Measurements from ENCODE around the gene SF1.

The SF1 gene

GRCh38 chr11:64758330-64759079, 19.8 kb downstream of the SF1 start:
- DNase-seq: no peak
- peaks cover 3% of the 10 kb centered on the region for H3K4me1 ChIP-seq (ENCODE audit: insufficient read depth, low read length)
- no peaks in the 10 kb centered on the region for H3K27me3 ChIP-seq (ENCODE audit: insufficient read depth, low read length, poor library complexity)
- no peak overlapping the region for H3K4me2 ChIP-seq (ENCODE audit: insufficient read depth, low read length)
- H3K9me3 ChIP-seq (ENCODE audit: insufficient read depth, low read length, severe bottlenecking): no peaks in the 10 kb centered on the region
- TF ChIP-seq EZH2 (IDR thresholded peaks at IDR 0.05; ENCODE audit: borderline replicate concordance, low read depth, low read length, severe bottlenecking): no peak
- 0 out of 2 replicates have a peak, but pooled peaks cover under 1% of the 10 kb centered on the region for H3K79me2 ChIP-seq (ENCODE audit: insufficient read depth, low read length)
- H2AFZ ChIP-seq (ENCODE audit: low read depth, low read length): no peak overlapping the region
- H4K20me1 ChIP-seq (ENCODE audit: insufficient read depth, low read length): peaks cover 24% of the 10 kb centered on the region
- no peak overlapping the region for H3K27ac ChIP-seq (ENCODE audit: low read length)
- no peak overlapping the region for H3K9ac ChIP-seq (ENCODE audit: low read depth, low read length)
- no peak for ATAC-seq (ENCODE audit: insufficient read depth, low read depth)
- peaks cover 14% of the 10 kb centered on the region for H3K36me3 ChIP-seq (ENCODE audit: insufficient read depth, low read length)
- H3K4me3 ChIP-seq (ENCODE audit: low read depth in 1 of 2, low read length in 2 of 2): no peak overlapping the region

- Histone ChIP-seq H3K4me1 (ENCODE audit: insufficient read depth, low read length) (no peaks in the 10 kb centered on the region), H3K4me3 (ENCODE audit: low read depth in 1 of 2, low read length in 2 of 2) (no peak overlapping the region), H3K27ac (ENCODE audit: low read length) (no peak overlapping the region), H3K27me3 (ENCODE audit: insufficient read depth, low read length, poor library complexity) (no peaks in the 10 kb centered on the region), H3K36me3 (ENCODE audit: insufficient read depth, low read length) (peaks cover 7% of the 10 kb centered on the region), H3K4me2 (ENCODE audit: insufficient read depth, low read length) (no peak overlapping the region), H3K9ac (ENCODE audit: low read depth, low read length) (no peak overlapping the region), H2AFZ (ENCODE audit: low read depth, low read length) (no peak overlapping the region), H3K79me2 (ENCODE audit: insufficient read depth, low read length) (no peaks in the 10 kb centered on the region), H3K9me3 (ENCODE audit: insufficient read depth, low read length, severe bottlenecking) (no peaks in the 10 kb centered on the region), H4K20me1 (ENCODE audit: insufficient read depth, low read length) (peaks cover 16% of the 10 kb centered on the region)
- no peak for ATAC-seq (ENCODE audit: insufficient read depth, low read depth)
- no peak for TF ChIP-seq CTCF (IDR thresholded peaks at IDR 0.05; ENCODE audit: borderline replicate concordance, extremely low read depth, low read length, poor library complexity, severe bottlenecking)
- no peak for TF ChIP-seq EZH2 (IDR thresholded peaks at IDR 0.05; ENCODE audit: borderline replicate concordance, low read depth, low read length, severe bottlenecking)
- no peak for DNase-seq
These were observed 20.6 kb downstream of the SF1 start for GRCh38 chr11:64757549-64758329.

GRCh38 chr11:64755681-64756361, 22.5 kb downstream of the SF1 start:
- no peak overlapping the region for H3K4me2 ChIP-seq (ENCODE audit: insufficient read depth, low read length)
- no peaks in the 10 kb centered on the region for H3K4me1 ChIP-seq (ENCODE audit: insufficient read depth, low read length)
- H3K4me3 ChIP-seq (ENCODE audit: low read depth in 1 of 2, low read length in 2 of 2): no peak overlapping the region
- H3K79me2 ChIP-seq (ENCODE audit: insufficient read depth, low read length): no peaks in the 10 kb centered on the region
- H3K36me3 ChIP-seq (ENCODE audit: insufficient read depth, low read length): no peaks in the 10 kb centered on the region
- H3K27me3 ChIP-seq (ENCODE audit: insufficient read depth, low read length, poor library complexity): no peaks in the 10 kb centered on the region
- ATAC-seq (ENCODE audit: insufficient read depth, low read depth): no peak
- DNase-seq: no peak
- TF ChIP-seq CTCF (IDR thresholded peaks at IDR 0.05; ENCODE audit: borderline replicate concordance, extremely low read depth, low read length, poor library complexity, severe bottlenecking) (no peak), EZH2 (IDR thresholded peaks at IDR 0.05; ENCODE audit: borderline replicate concordance, low read depth, low read length, severe bottlenecking) (no peak)
- H2AFZ ChIP-seq (ENCODE audit: low read depth, low read length): no peak overlapping the region
- H4K20me1 ChIP-seq (ENCODE audit: insufficient read depth, low read length): peaks cover 5% of the 10 kb centered on the region
- no peaks in the 10 kb centered on the region for H3K9me3 ChIP-seq (ENCODE audit: insufficient read depth, low read length, severe bottlenecking)
- no peak overlapping the region for H3K9ac ChIP-seq (ENCODE audit: low read depth, low read length)
- H3K27ac ChIP-seq (ENCODE audit: low read length): no peak overlapping the region
